B cell (primary cell): ENCODE data around the gene OR6A2. TPM values are rescaled to one million over a fixed set of nuclear protein-coding genes. Genes with fewer than 3 reads are reported as not detected.

ENCODE experiments used
- polyA plus RNA-seq: library from polyadenylated mRNA; depleted of rRNA; stranded (reverse); fragments of >200 nt; gene quantifications from 2 replicates; pipeline ENCODE4 v1.2.3, GENCODE V29; 2012
- total RNA-seq, 2 donors: library from RNA; stranded (reverse); fragments of 120-200 nt in 1 of 2; gene quantifications; 1 replicate in 1 of 2; 2 replicates in 1 of 2; pipeline versions ENCODE4 v1.2.3 to v1.2.4, GENCODE V29; 2013 to 2022

Gene OR6A2
- total and polyA plus RNA-seq, 2 donors (not counting 1 experiment from before 2014, with no cell fraction given): 0.12 TPM; not detected in 1

Other genes starting within 250 kb of the OR6A2 start
- 29.4 and 29.5 TPM in 2 replicates for gene RRP8, start 196.1 kb downstream of the OR6A2 start, total RNA-seq
- gene RRP8, start 196.1 kb downstream of the OR6A2 start, polyA plus RNA-seq: 6.8 and 8.6 TPM in 2 replicates
- 119 and 131 TPM in 2 replicates for gene ILK, start 195.9 kb downstream of the OR6A2 start, total RNA-seq
- 85.9 and 88.5 TPM in 2 replicates for gene ILK, start 195.9 kb downstream of the OR6A2 start, polyA plus RNA-seq
- gene TAF10, start 187.5 kb downstream of the OR6A2 start, total RNA-seq: 92.2 and 114 TPM in 2 replicates
- 107 and 156 TPM in 2 replicates for gene TAF10, start 187.5 kb downstream of the OR6A2 start, polyA plus RNA-seq
- gene TPP1, start 180.3 kb downstream of the OR6A2 start, total RNA-seq: 191 and 200 TPM in 2 replicates
- gene TPP1, start 180.3 kb downstream of the OR6A2 start, polyA plus RNA-seq: 118 and 133 TPM in 2 replicates
- 0.78 and 0.84 TPM in 2 replicates for gene DCHS1, start 143.9 kb downstream of the OR6A2 start, total RNA-seq
- 0.31 and 0.79 TPM in 2 replicates for gene DCHS1, start 143.9 kb downstream of the OR6A2 start, polyA plus RNA-seq
- gene MRPL17, start 116.3 kb downstream of the OR6A2 start, total RNA-seq: 18.2 and 23.1 TPM in 2 replicates
- gene MRPL17, start 116.3 kb downstream of the OR6A2 start, polyA plus RNA-seq: 4.8 and 9.9 TPM in 2 replicates
- 0.27 TPM in 1 of 2 replicates, not detected in the other for gene OR2AG2, start 27.7 kb downstream of the OR6A2 start, total RNA-seq
- not detected in 2 replicates for gene OR2AG2, start 27.7 kb downstream of the OR6A2 start, polyA plus RNA-seq
- gene OR2AG1, start 16.7 kb downstream of the OR6A2 start, total RNA-seq: not detected in 2 replicates
- not detected in 2 replicates for gene OR2AG1, start 16.7 kb downstream of the OR6A2 start, polyA plus RNA-seq
- not detected in 2 replicates for gene OR10A5, start 46.0 kb upstream of the OR6A2 start, total RNA-seq
- gene OR10A5, start 46.0 kb upstream of the OR6A2 start, polyA plus RNA-seq: not detected in 2 replicates
- not detected in 2 replicates for gene OR10A2, start 63.4 kb upstream of the OR6A2 start, total RNA-seq
- gene OR10A2, start 63.4 kb upstream of the OR6A2 start, polyA plus RNA-seq: not detected in 2 replicates
- not detected in 2 replicates for gene OR10A4, start 76.9 kb upstream of the OR6A2 start, total RNA-seq
- gene OR10A4, start 76.9 kb upstream of the OR6A2 start, polyA plus RNA-seq: not detected in 2 replicates
- gene OR2D2, start 92.8 kb upstream of the OR6A2 start, total RNA-seq: not detected in 2 replicates
- not detected in 2 replicates for gene OR2D2, start 92.8 kb upstream of the OR6A2 start, polyA plus RNA-seq
- not detected in 2 replicates for gene OR2D3, start 121.3 kb upstream of the OR6A2 start, total RNA-seq
- gene OR2D3, start 121.3 kb upstream of the OR6A2 start, polyA plus RNA-seq: not detected in 2 replicates
- 2.0 and 2.8 TPM in 2 replicates for gene ZNF215, start 126.7 kb upstream of the OR6A2 start, total RNA-seq
- 0.48 and 0.85 TPM in 2 replicates for gene ZNF215, start 126.7 kb upstream of the OR6A2 start, polyA plus RNA-seq
- gene ZNF214, start 220.7 kb upstream of the OR6A2 start, total RNA-seq: not detected in 2 replicates
- gene ZNF214, start 220.7 kb upstream of the OR6A2 start, polyA plus RNA-seq: not detected in 2 replicates
- gene NLRP14, start 220.8 kb upstream of the OR6A2 start, total RNA-seq: 0.07 TPM in 1 of 2 replicates, not detected in the other
- 0.04 TPM in 1 of 2 replicates, not detected in the other for gene NLRP14, start 220.8 kb upstream of the OR6A2 start, polyA plus RNA-seq